Right atrium auricular region (tissue), 2 donors: Measurements from ENCODE around the gene TBC1D8. TPM values are rescaled to one million over a fixed set of nuclear protein-coding genes. Genes with fewer than 3 reads are reported as not detected.

ENCODE experiments used
- DNase-seq: peaks from one replicate; pipeline ENCODE4 v3.0.0-alpha.2; 2019; ENCODE audit warnings: low spot score
- H3K27ac ChIP-seq, 2 donors: fragments of 200-600 bp; sonication (generic); 1 replicate in 1 of 2; 2 replicates in 1 of 2; pipeline ENCODE4 v1.5.1; 2016 to 2019
- H3K27me3 ChIP-seq, 2 donors: fragments of 200-600 bp; sonication (generic); one replicate each; pipeline versions ENCODE4 v1.5.1 to v1.6.0; 2017 to 2019
- H3K36me3 ChIP-seq: fragments of 200-600 bp; sonication (generic); one replicate; pipeline ENCODE4 v1.5.1; 2016
- H3K4me1 ChIP-seq, 2 donors: fragments of 200-600 bp; sonication (generic); one replicate each; pipeline versions ENCODE4 v1.5.1 to v1.6.0; 2017 to 2019
- H3K4me3 ChIP-seq, 2 donors: fragments of 200-600 bp; sonication (generic); 1 replicate in 1 of 2; 2 replicates in 1 of 2; pipeline ENCODE4 v1.5.1; 2017 to 2019; ENCODE audit warnings: mild to moderate bottlenecking in 1 of 2, moderate library complexity in 1 of 2
- H3K9me3 ChIP-seq, 2 donors: fragments of 200-600 bp; sonication (generic); one replicate each; pipeline ENCODE4 v1.5.1; 2019
- total RNA-seq, 2 donors: library from RNA; depleted of rRNA; stranded (reverse); fragments of >200 nt; gene quantifications; one replicate each; pipeline ENCODE4 v1.1.0, GENCODE V29; 2016
- TF ChIP-seq, protein P1 (sequence below), 2 donors: fragments of 200-600 bp; sonication (generic); IDR thresholded peaks; one replicate each; pipeline ENCODE4 v1.5.1; 2019; ENCODE audit warnings: antibody characterized with exemption in 2 of 2

Gene TBC1D8
- total RNA-seq, 2 donors from 2014 or later, result 42.3 to 50.3 TPM

DNA sequence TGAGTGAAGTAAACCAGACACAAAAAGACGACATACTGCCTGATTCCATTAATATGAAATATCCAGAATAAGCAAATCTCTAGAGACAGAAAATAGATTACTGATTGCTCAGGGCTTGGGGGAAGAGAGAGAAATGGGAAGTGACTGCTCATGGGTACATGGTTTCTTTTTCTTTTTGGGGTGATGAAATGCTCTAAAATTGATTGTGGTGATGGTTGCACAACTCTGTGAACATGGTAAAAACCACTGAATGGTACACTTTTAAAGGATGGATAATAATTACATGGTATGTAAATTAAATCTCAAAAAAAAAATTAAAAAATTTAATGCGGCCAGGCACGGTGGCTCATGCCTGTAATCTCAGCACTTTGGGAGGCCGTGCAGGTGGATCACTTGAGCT is 109.8 kb downstream of the TBC1D8 start:
- DNase-seq, result no peak
- H3K27me3 ChIP-seq, result no peaks in the 10 kb centered on the region
- H3K36me3 ChIP-seq, result peaks cover 38% of the 10 kb centered on the region
- H3K4me1 ChIP-seq, result no peaks in the 10 kb centered on the region
- H3K27ac ChIP-seq, result no peak overlapping the region
- H3K4me3 ChIP-seq, result no peak overlapping the region
- no peaks in the 10 kb centered on the region for H3K9me3 ChIP-seq
- TF ChIP-seq, protein P1, sequence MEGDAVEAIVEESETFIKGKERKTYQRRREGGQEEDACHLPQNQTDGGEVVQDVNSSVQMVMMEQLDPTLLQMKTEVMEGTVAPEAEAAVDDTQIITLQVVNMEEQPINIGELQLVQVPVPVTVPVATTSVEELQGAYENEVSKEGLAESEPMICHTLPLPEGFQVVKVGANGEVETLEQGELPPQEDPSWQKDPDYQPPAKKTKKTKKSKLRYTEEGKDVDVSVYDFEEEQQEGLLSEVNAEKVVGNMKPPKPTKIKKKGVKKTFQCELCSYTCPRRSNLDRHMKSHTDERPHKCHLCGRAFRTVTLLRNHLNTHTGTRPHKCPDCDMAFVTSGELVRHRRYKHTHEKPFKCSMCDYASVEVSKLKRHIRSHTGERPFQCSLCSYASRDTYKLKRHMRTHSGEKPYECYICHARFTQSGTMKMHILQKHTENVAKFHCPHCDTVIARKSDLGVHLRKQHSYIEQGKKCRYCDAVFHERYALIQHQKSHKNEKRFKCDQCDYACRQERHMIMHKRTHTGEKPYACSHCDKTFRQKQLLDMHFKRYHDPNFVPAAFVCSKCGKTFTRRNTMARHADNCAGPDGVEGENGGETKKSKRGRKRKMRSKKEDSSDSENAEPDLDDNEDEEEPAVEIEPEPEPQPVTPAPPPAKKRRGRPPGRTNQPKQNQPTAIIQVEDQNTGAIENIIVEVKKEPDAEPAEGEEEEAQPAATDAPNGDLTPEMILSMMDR (IDR thresholded peaks at IDR 0.05), result no peak

DNA sequence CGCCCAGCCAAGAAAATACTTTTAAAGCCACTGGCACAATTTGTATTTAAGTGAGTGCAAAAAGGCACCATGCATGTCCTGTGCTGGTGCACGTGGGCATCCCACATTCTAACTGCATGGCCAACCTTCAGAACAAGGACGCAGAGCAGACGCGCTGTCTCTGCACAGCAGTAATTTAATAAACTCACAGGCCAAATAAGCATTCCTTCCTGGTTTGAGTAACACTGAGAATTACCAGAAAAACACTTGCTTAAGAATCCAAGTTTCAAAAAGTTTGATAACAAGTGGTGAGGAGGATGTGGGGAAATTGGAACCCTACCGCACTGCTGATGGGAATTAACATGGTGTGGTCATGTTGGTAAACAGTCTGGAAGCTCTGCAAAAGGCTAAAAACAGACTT is 110.4 kb downstream of the TBC1D8 start:
- no peaks in the 10 kb centered on the region for H3K9me3 ChIP-seq
- no peak for DNase-seq
- no peak overlapping the region for H3K4me3 ChIP-seq
- H3K27me3 ChIP-seq, result no peaks in the 10 kb centered on the region
- peaks cover 45% of the 10 kb centered on the region for H3K36me3 ChIP-seq
- no peaks in the 10 kb centered on the region for H3K4me1 ChIP-seq
- no peak overlapping the region for H3K27ac ChIP-seq
- TF ChIP-seq, protein P1 (IDR thresholded peaks at IDR 0.05), result no peak

DNA sequence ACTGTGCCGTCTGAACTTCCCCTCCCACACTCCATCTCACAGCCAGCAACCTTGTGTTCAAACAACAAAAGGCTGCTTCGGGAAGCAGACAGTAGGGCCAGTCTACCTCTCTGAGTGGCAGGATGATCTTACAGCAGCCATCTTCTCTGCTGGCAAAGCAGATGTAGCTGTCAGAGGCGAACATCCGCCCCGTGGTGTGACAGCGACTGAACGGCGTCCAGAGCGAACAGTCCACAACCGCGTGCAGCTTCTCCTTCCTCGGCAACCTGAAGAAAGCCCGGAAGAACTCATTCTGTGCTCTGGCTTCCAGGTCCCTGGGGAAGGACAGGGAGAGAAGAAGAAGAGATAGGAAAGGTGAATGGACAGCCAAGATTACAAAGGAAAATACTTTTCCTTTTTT is 111.1 kb downstream of the TBC1D8 start:
- no peak for DNase-seq
- Histone ChIP-seq H3K27me3 (no peaks in the 10 kb centered on the region), H3K36me3 (peaks cover 52% of the 10 kb centered on the region), H3K27ac (no peak overlapping the region), H3K4me3 (no peak overlapping the region), H3K9me3 (no peaks in the 10 kb centered on the region), H3K4me1 (no peaks in the 10 kb centered on the region)
- TF ChIP-seq, protein P1 (IDR thresholded peaks at IDR 0.05), result no peak

DNA sequence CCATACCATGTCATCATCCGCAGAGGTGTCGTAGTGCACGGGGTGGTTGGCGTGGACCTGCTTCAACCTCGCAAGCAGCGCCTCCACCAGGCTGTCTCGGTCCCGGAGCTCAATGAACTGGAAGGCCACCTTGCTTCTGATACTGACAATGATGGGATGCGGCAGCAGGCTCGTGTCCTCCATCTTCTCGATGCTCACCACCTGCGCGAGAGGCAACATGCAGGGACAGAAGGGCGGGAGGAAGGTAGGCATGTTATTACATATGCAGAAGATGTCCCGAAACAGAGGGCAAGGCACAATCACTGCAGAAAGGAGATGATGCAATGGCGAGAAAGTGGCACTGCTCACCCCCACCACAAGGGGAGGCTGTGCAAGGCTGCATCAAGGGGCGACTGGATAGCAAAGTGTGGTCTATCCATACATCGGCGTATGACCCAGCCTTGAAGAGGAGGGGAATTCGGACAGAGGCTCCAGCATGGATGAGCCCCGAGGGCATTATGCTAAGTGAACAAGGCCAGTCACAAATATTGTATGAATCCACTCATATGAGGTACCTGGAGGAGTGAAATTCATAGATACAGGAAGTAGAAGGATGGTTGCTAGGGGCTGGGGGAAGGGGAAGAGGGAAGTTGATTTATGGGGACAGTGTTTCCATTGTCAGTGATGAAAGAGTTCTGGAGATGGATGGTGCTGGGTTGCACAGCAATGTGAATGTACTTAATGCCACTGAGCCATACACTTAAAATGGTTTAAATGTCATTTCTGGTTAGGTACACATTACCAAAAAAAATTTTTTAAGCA is 112.5 kb downstream of the TBC1D8 start:
- no peak overlapping the region for H3K27ac ChIP-seq
- no peaks in the 10 kb centered on the region for H3K9me3 ChIP-seq
- peaks cover 64% of the 10 kb centered on the region for H3K36me3 ChIP-seq
- H3K27me3 ChIP-seq, result no peaks in the 10 kb centered on the region
- H3K4me1 ChIP-seq, result no peaks in the 10 kb centered on the region
- no peak overlapping the region for H3K4me3 ChIP-seq
- TF ChIP-seq, protein P1 (IDR thresholded peaks at IDR 0.05), result peak in 1 of 2 donors; percentile 52
- no peak for DNase-seq

DNA sequence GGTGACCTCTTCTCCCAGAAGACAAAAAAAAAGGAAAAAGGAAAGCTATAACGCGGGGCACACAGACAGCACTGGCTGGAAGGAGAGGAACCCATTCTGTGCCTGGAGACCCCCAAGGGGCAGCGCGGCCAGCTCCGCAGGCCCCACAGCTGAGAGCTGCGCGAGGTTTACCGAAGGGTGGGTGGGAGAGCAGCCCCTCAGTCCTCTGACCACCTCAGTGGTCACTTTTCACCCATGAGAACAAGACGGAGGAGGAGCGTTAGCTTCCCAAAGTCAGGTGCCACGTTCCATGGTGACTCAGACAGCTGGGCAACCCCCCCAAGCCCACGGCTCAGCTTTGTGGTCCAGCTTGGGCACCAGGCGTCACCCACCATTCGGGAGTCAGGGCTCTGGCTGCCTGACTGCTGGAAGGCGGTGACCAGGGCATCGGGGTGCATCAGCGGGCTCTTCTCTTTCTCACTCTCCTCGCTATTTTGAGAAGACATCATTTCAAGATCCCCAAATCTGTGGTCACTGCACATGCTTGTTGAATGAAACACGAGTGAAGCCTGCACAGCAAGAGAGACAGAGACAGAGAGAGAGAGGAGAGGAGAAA is 113.9 kb downstream of the TBC1D8 start:
- no peaks in the 10 kb centered on the region for H3K9me3 ChIP-seq
- TF ChIP-seq, protein P1 (IDR thresholded peaks at IDR 0.05), result no peak
- DNase-seq, result no peak
- H3K4me1 ChIP-seq, result no peaks in the 10 kb centered on the region
- H3K36me3 ChIP-seq, result peaks cover 78% of the 10 kb centered on the region
- no peak overlapping the region for H3K4me3 ChIP-seq
- no peaks in the 10 kb centered on the region for H3K27me3 ChIP-seq
- no peak overlapping the region for H3K27ac ChIP-seq
